Endothelial cell of umbilical vein (primary cell): ENCODE results near the gene MOCS2.

Experiments used
- MYC ChIP-seq: IDR thresholded peaks from one replicate; pipeline ENCODE4 v1.6.1; 2011; ENCODE audit warnings: mild to moderate bottlenecking, low read depth, low read length
- POLR2A ChIP-seq: IDR thresholded peaks from 2 replicates; pipeline ENCODE4 v1.6.1; 2012; ENCODE audit warnings: low read depth, mild to moderate bottlenecking, control low read depth, low read length
- TF ChIP-seq, protein P1 (sequence below), 2 donors: IDR thresholded peaks; 1 replicate in 1 of 2; 2 replicates in 1 of 2; pipeline ENCODE4 v1.5.1; 2011; ENCODE audit warnings: low read length in 2 of 2, mild to moderate bottlenecking in 2 of 2, moderate library complexity in 2 of 2, control low read depth in 1 of 2, inconsistent platforms in 1 of 2, low read depth in 1 of 2; ENCODE audit not compliant: insufficient read depth in 1 of 2; ENCODE audit errors: extremely low read depth in 1 of 2

- TF ChIP-seq POLR2A, result no peak
- no peak for TF ChIP-seq MYC
- TF ChIP-seq, protein P1, sequence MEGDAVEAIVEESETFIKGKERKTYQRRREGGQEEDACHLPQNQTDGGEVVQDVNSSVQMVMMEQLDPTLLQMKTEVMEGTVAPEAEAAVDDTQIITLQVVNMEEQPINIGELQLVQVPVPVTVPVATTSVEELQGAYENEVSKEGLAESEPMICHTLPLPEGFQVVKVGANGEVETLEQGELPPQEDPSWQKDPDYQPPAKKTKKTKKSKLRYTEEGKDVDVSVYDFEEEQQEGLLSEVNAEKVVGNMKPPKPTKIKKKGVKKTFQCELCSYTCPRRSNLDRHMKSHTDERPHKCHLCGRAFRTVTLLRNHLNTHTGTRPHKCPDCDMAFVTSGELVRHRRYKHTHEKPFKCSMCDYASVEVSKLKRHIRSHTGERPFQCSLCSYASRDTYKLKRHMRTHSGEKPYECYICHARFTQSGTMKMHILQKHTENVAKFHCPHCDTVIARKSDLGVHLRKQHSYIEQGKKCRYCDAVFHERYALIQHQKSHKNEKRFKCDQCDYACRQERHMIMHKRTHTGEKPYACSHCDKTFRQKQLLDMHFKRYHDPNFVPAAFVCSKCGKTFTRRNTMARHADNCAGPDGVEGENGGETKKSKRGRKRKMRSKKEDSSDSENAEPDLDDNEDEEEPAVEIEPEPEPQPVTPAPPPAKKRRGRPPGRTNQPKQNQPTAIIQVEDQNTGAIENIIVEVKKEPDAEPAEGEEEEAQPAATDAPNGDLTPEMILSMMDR (IDR thresholded peaks at IDR 0.05; ENCODE audit: extremely low read depth in 1 of 2, insufficient read depth in 1 of 2, low read depth in 1 of 2, low read length in 2 of 2), result no peak
These were observed 57.1 kb downstream of the MOCS2 start for GRCh38 chr5:53052499-53052898.
